Transverse colon (tissue), 4 donors: Measurements from ENCODE around the gene ANXA6. TPM values are rescaled to one million over a fixed set of nuclear protein-coding genes. Genes with fewer than 3 reads are reported as not detected.
A peak's percentile ranks its signal among the peaks of the same experiment; 100 is the strongest.

Experiments used
- DNase-seq: peaks from one replicate; pipeline ENCODE4 v3.0.0-alpha.2; 2019
- H3K27ac ChIP-seq, 4 donors: fragments of 200-600 bp; sonication (generic); 2 replicates each; pipeline ENCODE4 v1.5.1; 2016 to 2018; ENCODE audit warnings: inconsistent platforms in 4 of 4
- H3K27me3 ChIP-seq: fragments of 200-600 bp; sonication (generic); 2 replicates; pipeline ENCODE4 v1.5.1; 2017; ENCODE audit warnings: inconsistent platforms
- H3K36me3 ChIP-seq, 4 donors: fragments of 200-600 bp; sonication (generic); 2 replicates each; pipeline ENCODE4 v1.5.1; 2017 to 2019; ENCODE audit warnings: inconsistent platforms in 4 of 4
- H3K4me1 ChIP-seq, 4 donors: fragments of 200-600 bp; sonication (generic); 2 replicates each; pipeline ENCODE4 v1.5.1; 2017 to 2020; ENCODE audit warnings: inconsistent platforms in 4 of 4
- H3K4me3 ChIP-seq, 4 donors: fragments of 200-600 bp; sonication (generic); 1 replicate in 1 of 4; 2 replicates in 3 of 4; pipeline versions ENCODE4 v1.5.1 to v1.6.1; 2017 to 2019; ENCODE audit warnings: inconsistent platforms in 4 of 4
- H3K9me3 ChIP-seq, 2 donors: fragments of 200-600 bp; sonication (generic); 2 replicates each; pipeline ENCODE4 v1.5.1; 2017 to 2019; ENCODE audit warnings: inconsistent platforms in 2 of 2
- EP300 ChIP-seq: sonication (generic); formaldehyde crosslinking; IDR thresholded peaks from one replicate; pipeline ENCODE4 v1.6.1; 2017; ENCODE audit warnings: antibody characterized with exemption, low read depth
- POLR2A ChIP-seq: fragments of 450-650 bp; IDR thresholded peaks from one replicate; pipeline ENCODE4 v1.6.1; 2016; ENCODE audit warnings: antibody characterized with exemption, mild to moderate bottlenecking, moderate library complexity
- POLR2AphosphoS5 ChIP-seq, 3 donors: sonication (generic); formaldehyde crosslinking; IDR thresholded peaks; one replicate each; pipeline ENCODE4 v1.6.1; 2016; ENCODE audit warnings: antibody characterized with exemption in 3 of 3
- WGBS, 2 donors: methylation state at CpG; one replicate each; pipeline ENCODE4 v1.1.5; 2018; ENCODE audit warnings: low coverage in 1 of 2; 5-methylcytosine and 5-hydroxymethylcytosine counted together
- in situ Hi-C, 4 donors: fragments of 200-750 bp; cut with MboI; loops; one replicate each; pipeline versions ENCODE4 v1.15.0 to v1.15.1; 2017; ENCODE audit warnings: low sequenced_read_pairs in 3 of 4, low pct_ligation_motif_present in 1 of 4, low pct_unique_long_range_greater_than_20kb in 1 of 4
- intact Hi-C: fragments of 100-400 bp; cut with DNase I; formaldehyde crosslinking; loops from one replicate; pipeline ENCODE4 v1.15.1; 2023; ENCODE audit warnings: low total_unique reads
- total RNA-seq, 4 donors: library from RNA; depleted of rRNA; stranded (reverse); fragments of >200 nt; gene quantifications; one replicate each; pipeline ENCODE4 v1.1.0, GENCODE V29; 2016
- TF ChIP-seq, protein P1 (sequence below), 5 experiments: fragments of 200-600 bp in 3 of 5; fragments of 450-650 bp in 2 of 5; sonication (generic) in 3 of 5; IDR thresholded peaks; 1 replicate in 2 of 5; 2 replicates in 3 of 5; pipeline ENCODE4 v1.5.1; 2016 to 2017; ENCODE audit warnings: antibody characterized with exemption in 5 of 5, inconsistent platforms in 3 of 5, mild to moderate bottlenecking in 2 of 5, moderate library complexity in 1 of 5

Gene ANXA6
- total RNA-seq, 4 donors from 2014 or later: 19.1 to 79.0 (median 55.3) TPM

- TF ChIP-seq, protein P1, sequence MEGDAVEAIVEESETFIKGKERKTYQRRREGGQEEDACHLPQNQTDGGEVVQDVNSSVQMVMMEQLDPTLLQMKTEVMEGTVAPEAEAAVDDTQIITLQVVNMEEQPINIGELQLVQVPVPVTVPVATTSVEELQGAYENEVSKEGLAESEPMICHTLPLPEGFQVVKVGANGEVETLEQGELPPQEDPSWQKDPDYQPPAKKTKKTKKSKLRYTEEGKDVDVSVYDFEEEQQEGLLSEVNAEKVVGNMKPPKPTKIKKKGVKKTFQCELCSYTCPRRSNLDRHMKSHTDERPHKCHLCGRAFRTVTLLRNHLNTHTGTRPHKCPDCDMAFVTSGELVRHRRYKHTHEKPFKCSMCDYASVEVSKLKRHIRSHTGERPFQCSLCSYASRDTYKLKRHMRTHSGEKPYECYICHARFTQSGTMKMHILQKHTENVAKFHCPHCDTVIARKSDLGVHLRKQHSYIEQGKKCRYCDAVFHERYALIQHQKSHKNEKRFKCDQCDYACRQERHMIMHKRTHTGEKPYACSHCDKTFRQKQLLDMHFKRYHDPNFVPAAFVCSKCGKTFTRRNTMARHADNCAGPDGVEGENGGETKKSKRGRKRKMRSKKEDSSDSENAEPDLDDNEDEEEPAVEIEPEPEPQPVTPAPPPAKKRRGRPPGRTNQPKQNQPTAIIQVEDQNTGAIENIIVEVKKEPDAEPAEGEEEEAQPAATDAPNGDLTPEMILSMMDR (IDR thresholded peaks at IDR 0.05): no peak
- TF ChIP-seq EP300 (no peak), POLR2AphosphoS5 (IDR thresholded peaks at IDR 0.05) (no peak), POLR2A (no peak)
- intact Hi-C loops: loop anchor here (5.0 kb wide), 1 partner anchor 99 kb away; no protein-coding TSS in a partner anchor
- Histone ChIP-seq H3K36me3 (no peaks in the 10 kb centered on the region), H3K4me1 (peaks cover 31 to 73% (median 41%) of the 10 kb centered on the region in 4 donors), H3K27me3 (no peaks in the 10 kb centered on the region), H3K4me3 (no peak overlapping the region), H3K27ac (peak overlapping the region; percentile 79 to 89 (median 82)), H3K9me3 (no peaks in the 10 kb centered on the region)
- no peak for DNase-seq
- 96 to 100% methylated on average over 1 to 2 of the region's 2 CpGs for WGBS, 2 donors
- in situ Hi-C loops: no loop called here
Observed at GRCh38 chr5:151106509-151106908, 51.1 kb downstream of the ANXA6 start.

GRCh38 chr5:151106043-151106442, 51.5 kb downstream of the ANXA6 start:
- Histone ChIP-seq H3K36me3 (no peaks in the 10 kb centered on the region), H3K9me3 (no peaks in the 10 kb centered on the region), H3K4me1 (peaks cover 31 to 74% (median 45%) of the 10 kb centered on the region in 4 donors), H3K27me3 (no peaks in the 10 kb centered on the region), H3K27ac (peak overlapping the region; percentile 79 to 89 (median 82)), H3K4me3 (no peak overlapping the region)
- no peak for DNase-seq
- in situ Hi-C loops (no loop called here), intact Hi-C loops (loop anchor here (5.0 kb wide), 1 partner anchor 99 kb away; no protein-coding TSS in a partner anchor)
- TF ChIP-seq EP300: no peak
- TF ChIP-seq, protein P1 (IDR thresholded peaks at IDR 0.05): no peak
- no peak for TF ChIP-seq POLR2A
- TF ChIP-seq POLR2AphosphoS5 (IDR thresholded peaks at IDR 0.05): no peak
- 68 to 75% methylated on average over 2 to 5 of the region's 5 CpGs for WGBS, 2 donors

DNA sequence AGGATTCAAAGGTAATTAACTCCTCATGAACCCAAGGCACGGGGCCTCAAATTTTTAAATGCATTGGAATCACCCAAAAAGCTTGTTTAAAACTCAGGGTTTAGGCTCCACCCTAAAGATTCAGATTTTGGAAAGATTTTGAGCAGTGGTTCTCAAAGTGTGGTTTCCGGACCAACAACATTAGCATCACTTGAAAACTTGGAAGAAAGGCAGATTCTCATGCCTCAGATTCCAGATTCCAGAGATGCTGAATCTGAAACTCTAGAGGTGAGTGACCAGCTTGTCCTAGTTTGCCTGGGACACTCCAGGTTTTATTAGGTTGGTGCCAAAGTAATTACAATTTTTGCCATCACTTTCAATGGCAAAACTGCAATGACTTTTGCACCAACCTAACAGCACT, 52.0 kb downstream of the ANXA6 start:
- 74% methylated on average over 2 of the region's 2 CpGs; no CpG with 5 or more reads in 1 of the 2 donors for whole genome bisulfite sequencing, 2 donors
- no peaks in the 10 kb centered on the region for H3K36me3 ChIP-seq
- intact Hi-C loops (loop anchor here (5.0 kb wide), 1 partner anchor 98 kb away; no protein-coding TSS in a partner anchor), in situ Hi-C loops (no loop called here)
- H3K9me3 ChIP-seq: no peaks in the 10 kb centered on the region
- DNase-seq: no peak
- no peaks in the 10 kb centered on the region for H3K27me3 ChIP-seq
- no peak overlapping the region for H3K4me3 ChIP-seq
- H3K4me1 ChIP-seq: peaks cover 31 to 74% (median 49%) of the 10 kb centered on the region in 4 donors
- H3K27ac ChIP-seq: peak overlapping the region; percentile 79 to 89 (median 82)
- TF ChIP-seq, protein P1 (IDR thresholded peaks at IDR 0.05): no peak
- no peak for TF ChIP-seq POLR2A
- no peak for TF ChIP-seq POLR2AphosphoS5 (IDR thresholded peaks at IDR 0.05)
- TF ChIP-seq EP300: no peak

- Histone ChIP-seq H3K27me3 (no peaks in the 10 kb centered on the region), H3K27ac (peak overlapping the region; percentile 79 to 89 (median 82)), H3K36me3 (no peaks in the 10 kb centered on the region), H3K4me1 (peaks cover 31 to 74% (median 57%) of the 10 kb centered on the region in 4 donors), H3K4me3 (no peak overlapping the region), H3K9me3 (no peaks in the 10 kb centered on the region)
- WGBS, 2 donors: 74% methylated on average over 5 of the region's 5 CpGs; no CpG with 5 or more reads in 1 of the 2 donors
- peak; percentile 66 for DNase-seq
- intact Hi-C loops: loop anchor here (5.0 kb wide), 1 partner anchor 97 kb away; no protein-coding TSS in a partner anchor
- peak; percentile 81 to 91 (median 89) for TF ChIP-seq POLR2AphosphoS5 (IDR thresholded peaks at IDR 0.05)
- TF ChIP-seq EP300: peak; percentile 78
- TF ChIP-seq POLR2A: no peak
- TF ChIP-seq, protein P1 (IDR thresholded peaks at IDR 0.05): no peak
- in situ Hi-C loops: no loop called here
Observed at GRCh38 chr5:151104795-151105194, 52.8 kb downstream of the ANXA6 start.
